HG03565 (cell line): ENCODE measurements around the gene PDZD4.

Source experiments
- ATAC-seq: cut with Tn5 transposase; IDR thresholded peaks from one replicate; pipeline ENCODE4 v1.9.1; 2021; ENCODE audit warnings: mild to moderate bottlenecking, moderate library complexity; ENCODE audit not compliant: unreplicated experiment

PDZD4 gene

GRCh38 chrX:153761863-153762262 lies 68.5 kb downstream of the PDZD4 start:
- ATAC-seq, result no peak

GRCh38 chrX:153755136-153755535 lies 75.2 kb downstream of the PDZD4 start:
- no peak for ATAC-seq
